Prostate gland (tissue), 2 donors: Measurements from ENCODE around the gene MAP1LC3B2.

ENCODE experiments used
- POLR2A ChIP-seq: fragments of 450-650 bp; IDR thresholded peaks from one replicate; pipeline ENCODE4 v1.6.1; 2016; ENCODE audit warnings: antibody characterized with exemption, mild to moderate bottlenecking
- TF ChIP-seq, protein P1 (sequence below), 4 experiments: fragments of 200-600 bp in 2 of 4; fragments of 450-650 bp in 2 of 4; sonication (generic) in 2 of 4; IDR thresholded peaks; 1 replicate in 3 of 4; 2 replicates in 1 of 4; pipeline ENCODE4 v1.5.1; 2016 to 2019; ENCODE audit warnings: antibody characterized with exemption in 4 of 4, mild to moderate bottlenecking in 2 of 4, moderate library complexity in 2 of 4

DNA sequence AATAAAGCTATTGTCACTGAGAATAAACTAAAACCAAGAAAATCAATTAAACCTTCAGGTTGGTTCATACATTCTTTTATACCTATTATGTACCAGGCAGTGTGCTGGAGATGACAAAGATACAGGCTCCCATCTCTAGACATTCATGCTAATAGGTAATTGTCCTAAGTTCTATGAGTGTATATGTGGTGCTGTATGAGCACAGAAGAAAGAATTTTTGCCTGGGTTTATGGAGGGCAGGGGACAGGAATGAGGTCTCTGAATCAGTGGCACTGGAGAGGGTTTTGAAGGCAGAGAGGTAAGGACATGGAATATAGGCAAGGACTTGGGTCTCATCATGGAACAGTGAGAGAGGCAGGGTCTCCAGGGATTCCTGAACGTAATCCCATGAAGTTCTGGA lies 38.7 kb downstream of the MAP1LC3B2 start:
- TF ChIP-seq, protein P1, sequence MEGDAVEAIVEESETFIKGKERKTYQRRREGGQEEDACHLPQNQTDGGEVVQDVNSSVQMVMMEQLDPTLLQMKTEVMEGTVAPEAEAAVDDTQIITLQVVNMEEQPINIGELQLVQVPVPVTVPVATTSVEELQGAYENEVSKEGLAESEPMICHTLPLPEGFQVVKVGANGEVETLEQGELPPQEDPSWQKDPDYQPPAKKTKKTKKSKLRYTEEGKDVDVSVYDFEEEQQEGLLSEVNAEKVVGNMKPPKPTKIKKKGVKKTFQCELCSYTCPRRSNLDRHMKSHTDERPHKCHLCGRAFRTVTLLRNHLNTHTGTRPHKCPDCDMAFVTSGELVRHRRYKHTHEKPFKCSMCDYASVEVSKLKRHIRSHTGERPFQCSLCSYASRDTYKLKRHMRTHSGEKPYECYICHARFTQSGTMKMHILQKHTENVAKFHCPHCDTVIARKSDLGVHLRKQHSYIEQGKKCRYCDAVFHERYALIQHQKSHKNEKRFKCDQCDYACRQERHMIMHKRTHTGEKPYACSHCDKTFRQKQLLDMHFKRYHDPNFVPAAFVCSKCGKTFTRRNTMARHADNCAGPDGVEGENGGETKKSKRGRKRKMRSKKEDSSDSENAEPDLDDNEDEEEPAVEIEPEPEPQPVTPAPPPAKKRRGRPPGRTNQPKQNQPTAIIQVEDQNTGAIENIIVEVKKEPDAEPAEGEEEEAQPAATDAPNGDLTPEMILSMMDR (IDR thresholded peaks at IDR 0.05) = no peak
- no peak for TF ChIP-seq POLR2A
